GM19240 (cell line): ENCODE data around the gene VWC2.

Source experiments
- DNase-seq: peaks from one replicate; pipeline ENCODE4 v3.0.0; 2011; ENCODE audit warnings: low spot score; ENCODE audit not compliant: insufficient read length

VWC2 gene

DNA sequence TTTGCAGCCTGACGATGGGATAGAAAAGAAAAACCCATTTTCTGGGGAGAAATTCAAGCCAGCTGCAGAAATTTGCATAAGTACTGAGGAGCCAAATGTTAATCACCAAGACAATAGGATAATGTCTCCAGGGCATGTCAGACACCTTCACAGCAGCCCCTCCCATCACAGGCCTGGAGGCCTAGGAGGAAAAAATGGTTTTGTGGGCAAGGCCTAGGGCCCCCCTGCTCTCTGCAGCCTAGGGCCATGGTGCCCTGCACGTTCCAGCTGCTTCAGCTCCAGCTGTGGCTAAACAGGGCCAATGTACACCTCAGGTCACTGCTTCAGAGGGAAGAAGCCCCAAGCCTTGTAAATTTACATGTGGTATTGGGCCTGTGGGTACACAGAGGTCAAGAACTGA lies 158.2 kb downstream of the VWC2 start:
- DNase-seq: no peak

DNA sequence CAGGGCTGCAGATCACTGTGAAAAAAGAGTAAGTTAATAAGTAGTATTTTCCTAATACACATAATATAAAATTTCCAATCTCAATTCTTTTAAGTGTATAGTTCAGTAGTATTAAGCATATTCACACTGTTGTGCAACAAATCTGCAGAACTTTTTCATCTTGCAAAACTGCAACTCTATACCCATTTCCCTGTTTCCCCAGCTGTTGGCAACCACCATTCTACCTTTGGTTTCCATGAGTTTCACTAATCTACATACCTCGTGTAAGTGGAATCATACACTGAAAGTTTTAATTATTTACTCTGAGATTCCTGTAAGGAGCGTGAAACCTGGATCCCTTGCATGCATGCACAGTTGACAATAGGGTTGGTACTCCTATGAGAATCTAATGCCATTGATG lies 164.2 kb downstream of the VWC2 start:
- no peak for DNase-seq
